NCI-H1930 (cell line): Measurements from ENCODE around the gene ANKRD52.
A peak's percentile ranks its signal among the peaks of the same experiment; 100 is the strongest.
"Not testable (repeated sequence)": the region's sequence is repeated elsewhere in the genome, so short reads cannot be mapped to it uniquely, and the experiment has no call there.

Experiments
- DNase-seq, 2 experiments: peaks; one replicate each; lab custom pipeline; 2025; lab: John Stamatoyannopoulos, UW

The ANKRD52 gene

GRCh38 chr12:56258068-56258819, at the start of gene ANKRD52:
Gene ANKRD52, minus strand, starts transcription at chr12:56258384. Its CDS starts 115 bp downstream, at chr12:56258269.
- peak; percentile 66 to 78 for DNase-seq

- DNase-seq, result no peak
Measured at GRCh38 chr12:56307221-56307965, 49.2 kb upstream of the ANKRD52 start.

GRCh38 chr12:56304872-56305590, 46.8 kb upstream of the ANKRD52 start:
- no peak for DNase-seq

- no peak for DNase-seq
Measured at GRCh38 chr12:56304276-56304675, 46.1 kb upstream of the ANKRD52 start.

- no peak for DNase-seq
Measured at GRCh38 chr12:56300644-56301464, 42.7 kb upstream of the ANKRD52 start.

GRCh38 chr12:56299853-56300643, 41.9 kb upstream of the ANKRD52 start, which contains the start of gene CS:
Gene CS, minus strand, starts transcription at chr12:56300330. Its CDS starts 129 bp downstream, at chr12:56300201.
- DNase-seq, result peak; percentile 95

- no peak for DNase-seq
Measured at GRCh38 chr12:56299308-56299852, 41.2 kb upstream of the ANKRD52 start.

GRCh38 chr12:56298828-56299227, 40.6 kb upstream of the ANKRD52 start:
- DNase-seq, result no peak

- no peak for DNase-seq
Measured at GRCh38 chr12:56297400-56297799, 39.2 kb upstream of the ANKRD52 start.

GRCh38 chr12:56296295-56296694, 38.1 kb upstream of the ANKRD52 start:
- DNase-seq, result no peak

- no peak for DNase-seq
Measured at GRCh38 chr12:56293795-56294194, 35.6 kb upstream of the ANKRD52 start.

- no peak for DNase-seq
Measured at GRCh38 chr12:56288705-56289387, 30.7 kb upstream of the ANKRD52 start.

GRCh38 chr12:56286044-56286830, 28.1 kb upstream of the ANKRD52 start:
- DNase-seq, result no peak

GRCh38 chr12:56284263-56284662, 26.1 kb upstream of the ANKRD52 start:
- DNase-seq, result not testable (repeated sequence)

GRCh38 chr12:56282579-56282978, 24.4 kb upstream of the ANKRD52 start:
- no peak for DNase-seq

GRCh38 chr12:56282030-56282429, 23.8 kb upstream of the ANKRD52 start:
- DNase-seq, result no peak

GRCh38 chr12:56280849-56281248, 22.7 kb upstream of the ANKRD52 start:
- DNase-seq, result no peak

- DNase-seq, result no peak
Measured at GRCh38 chr12:56278905-56279304, 20.7 kb upstream of the ANKRD52 start.

- DNase-seq, result no peak
Measured at GRCh38 chr12:56274299-56274698, 16.1 kb upstream of the ANKRD52 start.
